Activated naive CD4-positive, alpha-beta T cell treated with anti-CD3 and anti-CD28 coated beads, Interleukin-2, amount 50 U/mL, for 24 hours (primary cell): Measurements from ENCODE around the gene TRMT2B.
"Not testable (repeated sequence)": the region's sequence is repeated elsewhere in the genome, so short reads cannot be mapped to it uniquely, and the experiment has no call there.

Experiments
- H3K27ac Mint-ChIP-seq: one replicate; pipeline ENCODE4 v1.8.0; 2021; ENCODE audit warnings: mild to moderate bottlenecking, mixed read lengths
- H3K27me3 Mint-ChIP-seq: one replicate; pipeline ENCODE4 v1.8.0; 2021; ENCODE audit warnings: mixed read lengths
- H3K36me3 Mint-ChIP-seq: one replicate; pipeline ENCODE4 v1.8.0; 2021; ENCODE audit warnings: mixed read lengths
- H3K4me1 Mint-ChIP-seq: one replicate; pipeline ENCODE4 v1.8.0; 2021; ENCODE audit warnings: mixed read lengths
- H3K4me3 Mint-ChIP-seq: one replicate; pipeline ENCODE4 v1.8.0; 2021; ENCODE audit warnings: mild to moderate bottlenecking, mixed read lengths
- H3K9me3 Mint-ChIP-seq: one replicate; pipeline ENCODE4 v1.8.0; 2021; ENCODE audit warnings: mixed read lengths

The TRMT2B gene, protein sequence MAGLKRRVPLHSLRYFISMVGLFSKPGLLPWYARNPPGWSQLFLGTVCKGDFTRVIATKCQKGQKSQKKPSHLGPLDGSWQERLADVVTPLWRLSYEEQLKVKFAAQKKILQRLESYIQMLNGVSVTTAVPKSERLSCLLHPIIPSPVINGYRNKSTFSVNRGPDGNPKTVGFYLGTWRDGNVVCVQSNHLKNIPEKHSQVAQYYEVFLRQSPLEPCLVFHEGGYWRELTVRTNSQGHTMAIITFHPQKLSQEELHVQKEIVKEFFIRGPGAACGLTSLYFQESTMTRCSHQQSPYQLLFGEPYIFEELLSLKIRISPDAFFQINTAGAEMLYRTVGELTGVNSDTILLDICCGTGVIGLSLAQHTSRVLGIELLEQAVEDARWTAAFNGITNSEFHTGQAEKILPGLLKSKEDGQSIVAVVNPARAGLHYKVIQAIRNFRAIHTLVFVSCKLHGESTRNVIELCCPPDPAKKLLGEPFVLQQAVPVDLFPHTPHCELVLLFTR

DNA sequence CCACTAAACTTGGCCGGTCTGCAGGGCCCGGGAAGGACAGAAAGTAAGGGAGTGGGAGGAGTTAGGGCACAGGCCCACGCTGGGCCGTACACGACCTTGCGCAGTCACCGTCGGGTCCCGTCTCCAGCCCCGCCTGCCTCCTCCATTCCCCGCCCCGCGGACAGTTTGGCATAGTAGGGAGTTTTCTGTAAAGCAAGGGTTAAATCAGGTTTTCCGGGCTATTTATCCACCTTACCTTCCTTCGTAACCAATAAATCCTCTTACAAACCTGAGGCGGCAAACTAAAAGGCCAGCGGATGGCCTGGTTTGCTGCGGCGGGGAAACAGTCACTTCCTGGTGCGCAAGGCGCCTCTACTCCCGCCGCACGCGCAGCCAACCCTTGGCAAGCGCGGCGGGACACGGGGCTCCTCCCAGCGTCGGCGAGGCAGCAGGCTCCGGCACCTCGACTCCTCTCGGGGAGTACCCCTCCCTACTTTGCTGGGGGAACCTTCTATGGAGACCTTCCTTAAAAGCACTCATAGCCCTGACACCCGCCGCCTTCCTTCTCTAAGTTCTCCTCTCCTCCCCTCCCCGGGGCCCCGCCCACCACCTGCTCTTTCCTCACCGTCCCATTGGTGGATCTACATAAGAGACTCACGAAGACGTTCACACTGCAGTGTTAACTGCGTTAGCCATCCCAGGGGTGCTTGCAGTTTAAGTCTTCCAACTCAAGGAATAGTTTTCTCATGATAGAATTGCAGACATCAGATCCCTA is at the start of gene TRMT2B:
TSS of gene TRMT2B (minus strand) at position 563 of the 754 bp plus-strand sequence. CDS start 9,822 bp downstream, outside the sequence.
- Mint-ChIP-seq H3K36me3 (peaks cover 6% of the 10 kb centered on the region), H3K4me1 (peaks cover 30% of the 10 kb centered on the region), H3K27me3 (no peaks in the 10 kb centered on the region), H3K9me3 (no peaks in the 10 kb centered on the region), H3K27ac (peak within 1 kb of the TSS; percentile 94), H3K4me3 (peak within 1 kb of the TSS; percentile 88)

DNA sequence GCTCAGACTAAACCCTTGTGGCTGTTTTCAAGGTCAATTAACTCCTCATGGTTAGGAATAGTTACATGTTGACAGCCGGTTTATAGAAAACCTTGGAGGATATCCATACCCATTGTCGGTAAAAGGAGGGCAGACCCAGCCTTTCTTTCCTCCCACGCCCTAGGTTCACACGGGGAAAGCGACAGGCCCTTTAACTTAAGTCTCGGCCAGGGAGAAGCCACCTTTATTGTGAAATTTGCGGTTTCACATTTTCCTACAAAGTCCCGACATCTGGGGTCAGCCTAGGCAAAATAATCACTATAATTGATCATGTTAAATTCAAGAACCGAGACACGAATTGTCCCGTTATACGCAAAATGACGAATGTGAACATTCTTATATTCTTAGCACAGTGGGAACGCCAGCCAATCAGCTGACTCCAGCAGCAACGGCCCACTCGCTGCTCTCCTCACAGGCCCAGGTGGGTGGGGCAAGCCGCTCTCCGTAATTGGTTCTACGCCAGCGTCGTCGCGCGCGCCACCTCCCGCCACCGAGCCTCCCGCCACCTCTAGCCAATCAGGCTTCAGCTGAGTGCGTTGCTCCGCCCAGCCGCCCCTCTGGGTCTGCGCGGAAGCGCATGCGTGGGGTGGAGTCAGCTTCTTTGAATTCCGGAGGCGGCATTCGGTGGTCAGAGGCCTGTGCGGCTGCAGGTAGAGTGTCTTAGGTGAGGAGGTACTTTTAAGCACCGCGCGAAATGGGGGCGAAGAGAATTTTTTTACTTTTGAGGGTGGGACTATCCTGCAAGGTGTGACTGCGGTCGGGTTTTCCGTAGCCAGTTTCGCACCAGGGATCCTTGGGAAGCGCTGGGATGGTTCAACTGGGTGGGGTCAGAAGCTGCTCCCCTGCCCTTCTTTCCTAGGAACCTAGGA is 45.9 kb upstream of the TRMT2B start, which contains the start of gene CENPI:
TSS of gene CENPI (plus strand) at position 659 of the 908 bp plus-strand sequence. CDS start 2,867 bp downstream, outside the sequence.
- Mint-ChIP-seq H3K27ac (peak within 1 kb of the TSS; percentile 90), H3K9me3 (no peaks in the 10 kb centered on the region), H3K36me3 (no peaks in the 10 kb centered on the region), H3K4me1 (peaks cover 21% of the 10 kb centered on the region), H3K4me3 (peak within 1 kb of the TSS; percentile 88), H3K27me3 (no peaks in the 10 kb centered on the region)

DNA sequence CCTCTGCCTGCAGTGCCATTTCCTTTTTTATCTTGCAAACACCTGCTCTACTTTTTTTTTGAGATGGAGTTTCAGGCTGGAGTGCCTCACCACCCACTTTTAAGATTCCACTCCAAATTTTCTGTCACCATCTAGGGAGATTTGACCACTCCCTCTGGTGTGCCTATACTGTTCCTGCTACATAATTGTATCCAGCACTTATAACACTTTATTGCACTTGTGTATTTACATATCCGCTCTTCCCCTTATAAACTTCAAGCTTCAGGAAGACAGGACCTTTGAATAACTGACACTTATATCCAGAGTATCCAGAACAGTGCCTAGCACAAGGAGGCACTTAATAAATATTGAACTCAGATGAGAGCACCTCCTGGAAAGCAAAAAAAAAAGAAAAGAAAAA is 39.9 kb upstream of the TRMT2B start:
- Mint-ChIP-seq H3K36me3 (no peaks in the 10 kb centered on the region), H3K9me3 (no peaks in the 10 kb centered on the region), H3K4me1 (peaks cover 3% of the 10 kb centered on the region), H3K4me3 (no peak overlapping the region), H3K27ac (no peak overlapping the region), H3K27me3 (no peaks in the 10 kb centered on the region)

DNA sequence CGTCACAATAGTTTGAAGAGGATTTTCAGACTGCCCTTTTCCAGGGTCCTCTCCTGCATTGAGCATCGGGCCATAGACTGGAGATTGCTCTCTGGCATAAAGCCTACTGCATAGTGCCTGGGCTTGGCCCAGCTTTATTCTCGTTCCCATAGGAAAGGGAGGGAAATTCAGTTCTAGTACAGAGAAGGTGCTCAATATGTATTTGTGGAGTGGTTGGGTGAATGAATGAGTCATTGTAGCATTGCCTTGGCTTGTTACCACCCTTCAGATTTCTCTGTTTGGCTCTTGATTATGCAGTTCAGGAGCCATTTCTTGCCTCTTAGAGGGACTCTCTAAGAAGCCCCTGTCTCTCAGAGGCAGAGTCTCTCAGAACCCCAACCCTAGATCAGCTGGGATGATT is 29.3 kb upstream of the TRMT2B start:
- H3K27me3 Mint-ChIP-seq = peaks cover 9% of the 10 kb centered on the region
- no peak overlapping the region for H3K27ac Mint-ChIP-seq
- no peak overlapping the region for H3K4me3 Mint-ChIP-seq
- H3K36me3 Mint-ChIP-seq = no peaks in the 10 kb centered on the region
- peaks cover 10% of the 10 kb centered on the region for H3K4me1 Mint-ChIP-seq
- no peaks in the 10 kb centered on the region for H3K9me3 Mint-ChIP-seq

DNA sequence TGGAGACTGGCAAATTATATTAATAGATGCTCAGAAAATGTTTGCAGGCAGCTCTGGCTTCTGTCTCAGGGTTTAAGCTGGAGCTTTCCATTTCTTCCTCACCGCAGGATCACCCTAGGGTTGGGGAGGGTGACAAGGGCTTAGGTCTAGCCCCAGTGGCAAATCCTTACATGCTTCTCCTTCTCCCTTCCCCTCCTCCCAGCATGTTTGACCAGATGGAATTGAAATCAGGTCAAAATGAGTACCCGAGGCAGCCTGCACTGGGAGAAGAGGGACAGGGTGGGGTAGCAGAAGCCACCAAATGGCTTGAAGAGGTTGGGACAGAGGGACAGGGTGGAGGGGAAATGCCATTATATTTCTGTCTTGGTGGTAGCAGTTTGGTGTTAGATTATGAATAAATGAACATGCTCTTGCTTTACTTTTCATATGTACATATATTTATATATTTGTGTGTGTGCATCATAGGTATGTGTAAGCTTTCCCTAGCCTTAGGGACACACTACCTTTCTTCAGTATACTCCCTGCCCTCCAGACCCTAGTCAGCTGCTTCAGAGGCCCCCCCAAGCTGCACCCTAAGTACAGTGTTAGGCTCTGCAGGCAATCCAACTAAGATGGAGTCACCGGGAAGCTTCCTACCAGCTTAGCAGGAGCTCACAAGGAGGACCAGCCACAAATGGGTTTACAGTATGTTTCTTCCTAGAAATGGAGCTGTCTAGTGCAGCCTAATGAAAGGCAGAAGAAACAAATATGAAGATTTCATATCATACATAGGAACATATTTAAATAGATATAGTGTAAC is 28.6 kb upstream of the TRMT2B start:
- Mint-ChIP-seq H3K9me3 (no peaks in the 10 kb centered on the region), H3K27ac (no peak overlapping the region), H3K27me3 (peaks cover 9% of the 10 kb centered on the region), H3K4me3 (no peak overlapping the region), H3K36me3 (no peaks in the 10 kb centered on the region), H3K4me1 (peaks cover 10% of the 10 kb centered on the region)

DNA sequence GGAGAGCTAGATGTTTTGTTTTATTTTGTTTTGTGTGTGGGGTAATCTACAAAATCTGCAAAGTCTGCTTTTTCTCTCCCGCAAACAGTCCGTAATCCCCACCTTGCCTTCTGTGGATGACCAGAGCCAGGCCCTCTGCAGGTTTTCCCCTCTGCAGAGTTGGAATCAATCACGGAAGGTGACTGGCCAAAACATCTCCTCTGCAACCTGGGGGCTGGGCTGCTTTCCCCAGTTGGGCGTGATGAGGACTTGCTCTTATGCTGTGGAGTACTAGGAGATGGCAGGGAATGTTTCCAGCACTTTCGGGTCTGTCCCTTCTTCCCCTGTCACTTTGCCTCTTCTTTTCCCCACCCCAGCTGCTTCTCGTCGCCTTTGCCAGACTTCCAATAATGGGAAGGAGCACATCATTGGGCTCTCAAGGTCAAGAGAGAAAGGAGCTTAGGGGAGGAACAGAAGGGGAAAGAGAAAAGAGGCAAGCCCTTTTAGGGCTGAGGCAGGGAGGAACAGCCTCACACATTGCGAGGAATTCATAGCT is 27.9 kb upstream of the TRMT2B start:
- Mint-ChIP-seq H3K9me3 (no peaks in the 10 kb centered on the region), H3K27me3 (peaks cover 9% of the 10 kb centered on the region), H3K4me1 (peaks cover 10% of the 10 kb centered on the region), H3K27ac (no peak overlapping the region), H3K4me3 (no peak overlapping the region), H3K36me3 (no peaks in the 10 kb centered on the region)

DNA sequence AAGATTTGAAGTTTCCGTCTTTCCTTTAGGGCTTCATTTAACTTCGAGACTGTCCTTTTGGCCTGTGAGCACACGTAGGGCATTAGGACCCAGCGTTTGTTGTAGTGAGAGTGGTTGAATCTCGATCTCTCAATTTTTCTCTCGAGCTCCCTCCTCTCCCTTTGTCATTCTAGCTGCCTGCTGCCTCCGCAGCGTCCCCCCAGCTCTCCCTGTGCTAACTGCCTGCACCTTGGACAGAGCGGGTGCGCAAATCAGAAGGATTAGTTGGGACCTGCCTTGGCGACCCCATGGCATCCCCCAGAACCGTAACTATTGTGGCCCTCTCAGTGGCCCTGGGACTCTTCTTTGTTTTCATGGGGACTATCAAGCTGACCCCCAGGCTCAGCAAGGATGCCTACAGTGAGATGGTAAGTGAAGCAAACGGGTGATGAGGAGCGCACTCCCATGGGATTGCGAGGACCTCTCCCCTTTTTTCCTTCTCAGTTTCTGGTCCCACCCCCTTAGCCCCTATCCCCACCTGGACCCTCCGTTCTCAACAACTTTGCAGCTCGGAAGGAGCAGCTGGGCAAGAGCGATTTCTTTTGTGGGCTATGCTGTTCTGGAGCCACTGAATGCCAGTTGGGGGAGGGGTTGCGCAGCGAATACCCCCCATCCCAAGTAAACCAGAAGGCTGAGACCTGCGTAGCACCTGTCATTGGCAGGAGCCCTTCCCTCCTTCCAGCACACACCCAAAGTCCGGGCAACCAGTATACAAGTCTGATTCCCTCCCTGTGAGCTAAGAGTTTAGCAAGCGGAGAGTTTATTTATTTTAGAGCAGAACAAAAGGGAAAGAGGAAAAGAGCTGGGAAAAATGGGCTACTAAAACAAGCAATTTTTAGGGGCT is 27.0 kb upstream of the TRMT2B start, which contains the start of gene TMEM35A:
TSS of gene TMEM35A (plus strand) at position 164 of the 883 bp plus-strand sequence. CDS start at position 288, 124 bp downstream.
- Mint-ChIP-seq H3K27ac (no peak within 1 kb of the TSS), H3K4me1 (peaks cover 10% of the 10 kb centered on the region), H3K4me3 (peak within 1 kb of the TSS; percentile 36)

DNA sequence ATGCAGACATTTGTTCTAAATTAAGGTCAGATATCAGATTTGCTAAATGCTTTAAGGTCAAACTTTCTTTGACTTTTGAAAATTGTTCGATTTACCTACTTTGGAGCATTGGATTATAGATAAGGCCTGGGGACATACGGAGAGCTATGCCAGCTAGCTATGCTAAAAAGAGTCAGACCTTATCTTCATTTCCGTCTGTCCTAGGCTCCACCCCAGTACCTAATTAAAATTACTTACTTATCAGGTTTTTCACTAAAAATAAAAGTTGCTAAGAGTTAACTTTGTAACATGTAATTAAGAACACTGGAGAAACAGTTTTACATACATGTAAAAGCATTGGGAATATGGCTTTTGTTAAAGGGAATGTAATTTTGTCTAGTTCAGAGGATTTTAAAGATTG is 19.7 kb upstream of the TRMT2B start:
- Mint-ChIP-seq H3K4me1 (no peaks in the 10 kb centered on the region), H3K4me3 (no peak overlapping the region), H3K9me3 (no peaks in the 10 kb centered on the region), H3K27me3 (no peaks in the 10 kb centered on the region), H3K27ac (no peak overlapping the region), H3K36me3 (no peaks in the 10 kb centered on the region)

More for the DNA sequence above, 27.0 kb upstream of the TRMT2B start, which contains the start of gene TMEM35A:
- Mint-ChIP-seq H3K36me3 (no peaks in the 10 kb centered on the region), H3K9me3 (no peaks in the 10 kb centered on the region), H3K27me3 (peaks cover 9% of the 10 kb centered on the region)

DNA sequence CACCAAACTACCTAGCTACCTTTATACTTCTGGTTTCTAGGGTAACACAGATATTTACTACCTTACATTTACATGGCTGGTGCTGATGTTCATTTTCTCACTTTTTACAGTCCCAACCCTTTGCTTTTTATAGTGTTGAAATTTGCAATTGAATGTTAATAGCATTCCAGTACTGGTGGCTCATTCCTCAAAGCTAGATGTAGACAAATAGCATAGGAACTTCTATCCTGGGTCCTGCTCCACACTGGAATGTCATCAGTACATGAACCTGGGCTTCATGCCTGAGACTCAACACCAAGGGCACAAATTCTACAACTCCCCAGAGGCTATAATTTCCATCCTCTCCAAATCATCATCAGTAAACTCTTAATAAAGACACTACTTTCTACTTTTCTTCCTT is 10.3 kb upstream of the TRMT2B start:
- no peaks in the 10 kb centered on the region for H3K4me1 Mint-ChIP-seq
- H3K27me3 Mint-ChIP-seq = no peaks in the 10 kb centered on the region
- no peaks in the 10 kb centered on the region for H3K9me3 Mint-ChIP-seq
- no peaks in the 10 kb centered on the region for H3K36me3 Mint-ChIP-seq
- H3K27ac Mint-ChIP-seq = no peak overlapping the region
- H3K4me3 Mint-ChIP-seq = no peak overlapping the region

DNA sequence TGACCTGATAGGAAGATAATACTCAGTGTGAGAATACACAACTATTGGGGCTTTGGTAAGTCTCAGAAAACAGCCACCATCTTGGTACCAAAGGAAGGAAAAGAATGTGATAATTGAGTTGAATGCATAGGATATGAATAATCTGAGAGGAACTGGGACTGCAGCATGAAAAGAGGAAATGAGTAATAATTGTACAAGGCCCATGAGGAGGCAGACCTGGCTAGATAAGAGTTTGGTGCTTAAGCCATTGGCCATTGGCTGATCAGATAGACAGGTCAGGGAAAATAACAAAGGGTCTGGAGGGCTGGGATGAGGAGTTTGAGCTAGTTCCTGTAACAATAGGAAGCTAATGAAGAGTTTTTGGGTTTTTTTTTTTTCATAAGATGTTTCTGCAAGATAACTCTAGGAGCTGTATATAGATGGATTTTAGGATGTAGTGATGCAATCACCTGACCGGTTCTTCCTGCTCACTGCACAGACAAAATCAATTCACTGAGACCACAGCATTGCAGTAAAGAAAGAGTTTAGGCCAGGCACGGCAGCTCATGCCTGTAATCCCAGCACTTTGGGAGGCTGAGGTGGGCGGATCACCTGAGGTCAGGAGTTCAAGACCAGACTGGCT is 5.3 kb upstream of the TRMT2B start:
- no peaks in the 10 kb centered on the region for H3K9me3 Mint-ChIP-seq
- no peaks in the 10 kb centered on the region for H3K36me3 Mint-ChIP-seq
- peaks cover under 1% of the 10 kb centered on the region for H3K4me1 Mint-ChIP-seq
- no peak overlapping the region for H3K27ac Mint-ChIP-seq
- H3K27me3 Mint-ChIP-seq = no peaks in the 10 kb centered on the region
- H3K4me3 Mint-ChIP-seq = no peak overlapping the region

DNA sequence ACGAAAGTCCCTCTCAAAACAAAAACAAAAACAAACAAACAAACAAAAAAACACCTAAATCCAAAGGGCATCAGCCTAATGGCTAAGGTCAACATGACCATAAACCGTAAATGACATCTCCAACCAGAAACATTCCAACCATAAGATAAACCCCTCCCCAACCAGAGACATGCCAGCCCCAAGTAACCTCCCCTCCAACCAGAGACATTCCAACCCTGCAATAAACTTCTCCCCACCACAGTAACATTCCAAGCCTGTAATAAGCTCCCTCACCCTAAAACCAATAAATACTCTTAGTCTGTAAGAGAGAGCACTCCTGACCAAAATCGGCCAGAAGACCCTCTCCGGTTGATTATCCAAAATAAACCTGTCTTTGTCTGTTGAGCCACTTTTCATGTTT is 4.6 kb upstream of the TRMT2B start:
- not testable (repeated sequence) for H3K27ac Mint-ChIP-seq, H3K4me3 Mint-ChIP-seq, H3K36me3 Mint-ChIP-seq

DNA sequence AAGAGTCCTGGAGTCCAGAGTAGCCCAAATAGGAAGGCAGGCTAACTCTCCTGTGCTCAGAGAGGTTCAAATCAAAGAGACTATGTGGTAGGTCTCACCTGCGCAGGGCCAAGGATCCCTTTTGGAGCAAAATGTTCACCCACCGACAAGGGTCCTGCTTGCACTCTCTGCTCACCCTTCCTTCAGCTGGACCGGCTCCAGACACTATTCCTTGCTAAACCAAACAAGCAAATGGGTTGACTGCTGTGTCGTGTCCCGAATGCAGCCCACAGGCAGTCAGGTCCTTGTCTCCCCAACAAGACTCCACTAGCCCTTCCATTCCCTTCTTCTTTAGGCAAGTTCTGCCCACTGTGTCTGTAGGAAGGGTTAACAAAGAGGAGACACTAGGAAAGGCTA is 760 bp downstream of the TRMT2B start:
- H3K4me3 Mint-ChIP-seq = peak overlapping the region; percentile 88
- H3K4me1 Mint-ChIP-seq = peaks cover 30% of the 10 kb centered on the region
- peaks cover 6% of the 10 kb centered on the region for H3K36me3 Mint-ChIP-seq
- no peaks in the 10 kb centered on the region for H3K9me3 Mint-ChIP-seq
- H3K27me3 Mint-ChIP-seq = no peaks in the 10 kb centered on the region
- H3K27ac Mint-ChIP-seq = peak overlapping the region; percentile 94

More for the DNA sequence above, 4.6 kb upstream of the TRMT2B start:
- H3K4me1 Mint-ChIP-seq, H3K27me3 Mint-ChIP-seq, H3K9me3 Mint-ChIP-seq: not testable (repeated sequence)

DNA sequence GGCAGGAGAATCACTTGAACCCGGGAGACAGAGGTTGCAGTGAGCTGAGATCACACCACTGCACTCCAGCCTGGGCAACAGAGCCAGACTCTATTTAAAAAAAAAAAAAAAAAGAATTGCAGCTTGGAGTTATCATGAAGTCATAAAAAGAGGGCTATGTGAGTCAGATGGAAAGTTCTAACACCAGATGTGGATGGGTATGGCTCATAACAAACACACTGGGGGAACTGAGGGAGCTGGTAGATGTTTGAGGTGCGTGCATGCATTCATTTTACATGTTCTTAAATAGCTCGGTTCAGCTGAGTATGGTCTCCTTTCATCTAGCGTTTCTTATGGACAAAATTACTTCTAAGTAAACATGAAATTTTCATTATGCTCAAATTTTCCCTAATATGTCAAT is 11.7 kb downstream of the TRMT2B start:
- Mint-ChIP-seq H3K9me3 (no peaks in the 10 kb centered on the region), H3K27me3 (no peaks in the 10 kb centered on the region), H3K27ac (peak overlapping the region; percentile 63), H3K4me3 (no peak overlapping the region), H3K4me1 (peaks cover 20% of the 10 kb centered on the region), H3K36me3 (peaks cover 7% of the 10 kb centered on the region)
